Natural killer cell (primary cell): Measurements from ENCODE around the gene NRXN3. TPM values are rescaled to one million over a fixed set of nuclear protein-coding genes. Genes with fewer than 3 reads are reported as not detected.

ENCODE experiments used
- ATAC-seq, 3 donors: fragments of 150-1000 bp in 2 of 3; fragments of 200-7000 bp in 1 of 3; cut with Tn5 transposase; 1 replicate in 1 of 3; 2 replicates in 2 of 3; pipeline ENCODE4 v1.10.0; 2021; ENCODE audit warnings: mild to moderate bottlenecking in 2 of 3, moderate library complexity in 2 of 3
- DNase-seq, 2 donors: peaks; one replicate each; pipeline versions ENCODE4 v3.0.0 to v3.0.0-alpha.2; 2013 to 2021; ENCODE audit warnings: mixed read lengths in 1 of 2
- H3K27ac ChIP-seq: one replicate; pipeline ENCODE4 v1.5.1; 2013; ENCODE audit warnings: mild to moderate bottlenecking, low read length
- H3K27me3 ChIP-seq: one replicate; pipeline ENCODE4 v1.6.1; 2013; ENCODE audit warnings: low read length; ENCODE audit not compliant: control insufficient read depth, insufficient read depth
- H3K36me3 ChIP-seq: one replicate; pipeline ENCODE4 v1.6.1; 2013; ENCODE audit warnings: low read length; ENCODE audit not compliant: control insufficient read depth, insufficient read depth
- H3K4me1 ChIP-seq: one replicate; pipeline ENCODE4 v1.6.1; 2013; ENCODE audit warnings: low read length; ENCODE audit not compliant: control insufficient read depth, insufficient read depth
- H3K4me3 ChIP-seq: one replicate; pipeline ENCODE4 v1.5.1; 2013; ENCODE audit warnings: low read length
- H3K9me3 ChIP-seq: one replicate; pipeline ENCODE4 v1.6.1; 2013; ENCODE audit warnings: low read length; ENCODE audit not compliant: control insufficient read depth, insufficient read depth
- H3K27ac Mint-ChIP-seq, 2 donors: one replicate each; pipeline ENCODE4 v1.8.0; 2022; ENCODE audit warnings: mild to moderate bottlenecking in 2 of 2, mixed read lengths in 2 of 2, moderate library complexity in 1 of 2
- H3K27me3 Mint-ChIP-seq, 2 donors: one replicate each; pipeline ENCODE4 v1.8.0; 2022; ENCODE audit warnings: low read depth in 2 of 2, mixed read lengths in 2 of 2
- H3K36me3 Mint-ChIP-seq: one replicate; pipeline ENCODE4 v1.8.0; 2022; ENCODE audit warnings: mixed read lengths
- H3K4me1 Mint-ChIP-seq, 2 donors: one replicate each; pipeline ENCODE4 v1.8.0; 2022; ENCODE audit warnings: mixed read lengths in 2 of 2
- H3K4me3 Mint-ChIP-seq: one replicate; pipeline ENCODE4 v1.8.0; 2022; ENCODE audit warnings: mild to moderate bottlenecking, moderate library complexity, mixed read lengths
- H3K9me3 Mint-ChIP-seq, 2 donors: one replicate each; pipeline ENCODE4 v1.8.0; 2022; ENCODE audit warnings: mixed read lengths in 2 of 2
- WGBS: methylation state at CpG from one replicate; pipeline ENCODE4 v1.1.7; 2013; ENCODE audit warnings: missing lambda C conversion rate; ENCODE audit not compliant: insufficient coverage; 5-methylcytosine and 5-hydroxymethylcytosine counted together
- intact Hi-C: fragments of 100-400 bp; cut with micrococcal nuclease; formaldehyde crosslinking; loops from one replicate; pipeline ENCODE4 v1.14.2; 2022
- total RNA-seq, 4 donors: library from RNA; stranded (reverse); fragments of 120-200 nt in 1 of 4; gene quantifications; one replicate each; pipeline versions ENCODE4 v1.2.3 to v1.2.4, GENCODE V29; 2013 to 2022
- TF ChIP-seq, protein P1 (sequence below): fragments of 200-600 bp; IDR thresholded peaks from one replicate; pipeline ENCODE4 v1.8.0; 2022; ENCODE audit warnings: antibody characterized with exemption

Gene NRXN3
- total RNA-seq, 3 donors from 2014 or later (not counting 1 experiment from before 2014, with no cell fraction given): not detected

DNA sequence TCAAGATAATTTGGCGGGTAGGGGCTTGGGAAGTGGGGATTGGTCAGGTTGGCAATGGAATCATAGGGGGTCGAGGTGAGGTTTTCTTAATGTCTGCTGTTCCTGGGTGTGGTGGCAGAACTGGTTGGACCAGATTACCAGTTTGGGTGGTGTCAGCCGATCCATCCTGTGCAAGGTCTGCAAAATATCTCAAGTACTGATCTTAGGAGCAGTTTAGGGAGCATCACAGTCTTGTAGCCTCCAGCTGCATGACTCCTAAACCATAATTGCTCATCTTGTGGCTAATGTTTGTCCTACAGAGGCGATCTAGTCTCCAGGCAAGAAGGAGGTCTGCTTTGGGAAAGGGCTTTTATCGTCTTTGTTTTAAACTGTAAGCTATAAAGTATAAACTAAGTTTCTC is 1172.8 kb downstream of the NRXN3 start:
- intact Hi-C loops: no loop called here
- no peaks in the 10 kb centered on the region for H3K36me3 ChIP-seq
- no peak for ATAC-seq
- Mint-ChIP-seq H3K36me3 (no peaks in the 10 kb centered on the region), H3K4me1 (no peaks in the 10 kb centered on the region), H3K9me3 (peaks cover 6 to 8% of the 10 kb centered on the region in 2 donors), H3K27me3 (no peaks in the 10 kb centered on the region), H3K27ac (no peak overlapping the region), H3K4me3 (no peak overlapping the region)
- no peaks in the 10 kb centered on the region for H3K4me1 ChIP-seq
- H3K27me3 ChIP-seq: no peaks in the 10 kb centered on the region
- H3K9me3 ChIP-seq: peaks cover 6% of the 10 kb centered on the region
- H3K27ac ChIP-seq: no peak overlapping the region
- TF ChIP-seq, protein P1, sequence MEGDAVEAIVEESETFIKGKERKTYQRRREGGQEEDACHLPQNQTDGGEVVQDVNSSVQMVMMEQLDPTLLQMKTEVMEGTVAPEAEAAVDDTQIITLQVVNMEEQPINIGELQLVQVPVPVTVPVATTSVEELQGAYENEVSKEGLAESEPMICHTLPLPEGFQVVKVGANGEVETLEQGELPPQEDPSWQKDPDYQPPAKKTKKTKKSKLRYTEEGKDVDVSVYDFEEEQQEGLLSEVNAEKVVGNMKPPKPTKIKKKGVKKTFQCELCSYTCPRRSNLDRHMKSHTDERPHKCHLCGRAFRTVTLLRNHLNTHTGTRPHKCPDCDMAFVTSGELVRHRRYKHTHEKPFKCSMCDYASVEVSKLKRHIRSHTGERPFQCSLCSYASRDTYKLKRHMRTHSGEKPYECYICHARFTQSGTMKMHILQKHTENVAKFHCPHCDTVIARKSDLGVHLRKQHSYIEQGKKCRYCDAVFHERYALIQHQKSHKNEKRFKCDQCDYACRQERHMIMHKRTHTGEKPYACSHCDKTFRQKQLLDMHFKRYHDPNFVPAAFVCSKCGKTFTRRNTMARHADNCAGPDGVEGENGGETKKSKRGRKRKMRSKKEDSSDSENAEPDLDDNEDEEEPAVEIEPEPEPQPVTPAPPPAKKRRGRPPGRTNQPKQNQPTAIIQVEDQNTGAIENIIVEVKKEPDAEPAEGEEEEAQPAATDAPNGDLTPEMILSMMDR: no peak
- no peak for DNase-seq
- no peak overlapping the region for H3K4me3 ChIP-seq
- WGBS: 77% methylated on average over 4 of the region's 5 CpGs

- ATAC-seq: no peak
- Mint-ChIP-seq H3K4me1 (no peaks in the 10 kb centered on the region), H3K27me3 (no peaks in the 10 kb centered on the region), H3K27ac (no peak overlapping the region), H3K4me3 (no peak overlapping the region), H3K9me3 (peaks cover 2 to 3% of the 10 kb centered on the region in 2 donors), H3K36me3 (no peaks in the 10 kb centered on the region)
- Histone ChIP-seq H3K9me3 (no peaks in the 10 kb centered on the region), H3K4me3 (no peak overlapping the region), H3K36me3 (no peaks in the 10 kb centered on the region), H3K4me1 (no peaks in the 10 kb centered on the region), H3K27me3 (no peaks in the 10 kb centered on the region), H3K27ac (no peak overlapping the region)
- 89% methylated on average over 3 of the region's 3 CpGs for WGBS
- no peak for DNase-seq
- TF ChIP-seq, protein P1: no peak
- intact Hi-C loops: no loop called here
These were observed 1180.8 kb downstream of the NRXN3 start for GRCh38 chr14:79351011-79351410.

DNA sequence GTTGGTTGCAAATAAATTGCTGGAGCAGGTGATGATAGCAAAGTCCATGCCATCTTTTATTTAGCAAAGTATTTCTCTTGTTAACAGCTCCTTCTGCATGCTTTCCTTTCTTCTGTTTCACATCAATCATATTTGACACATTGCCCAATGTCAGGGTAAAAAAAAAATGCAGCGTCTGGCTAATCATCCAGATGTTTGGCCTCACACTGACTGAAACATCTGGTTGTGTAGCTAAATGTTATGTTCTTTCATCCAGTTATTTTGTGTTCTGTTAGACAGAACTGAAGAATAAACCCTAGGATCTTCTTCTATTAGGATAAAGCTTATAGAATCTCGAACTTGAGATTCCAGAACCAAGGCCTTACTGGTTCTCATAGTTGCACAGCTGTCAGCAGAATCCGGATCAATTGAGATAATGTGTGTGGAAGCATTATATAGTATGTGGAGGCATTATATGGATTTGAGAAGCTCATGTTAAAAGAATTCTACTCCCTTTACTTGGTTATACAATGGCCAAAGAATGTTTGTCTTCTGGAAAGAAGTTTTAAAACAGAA is 1182.0 kb downstream of the NRXN3 start:
- no peak overlapping the region for H3K4me3 ChIP-seq
- Mint-ChIP-seq H3K4me1 (no peaks in the 10 kb centered on the region), H3K4me3 (no peak overlapping the region), H3K9me3 (peaks cover 0 to 2% of the 10 kb centered on the region in 2 donors), H3K27me3 (no peaks in the 10 kb centered on the region), H3K27ac (no peak overlapping the region), H3K36me3 (no peaks in the 10 kb centered on the region)
- H3K27ac ChIP-seq: no peak overlapping the region
- no peaks in the 10 kb centered on the region for H3K4me1 ChIP-seq
- no peaks in the 10 kb centered on the region for H3K9me3 ChIP-seq
- ATAC-seq: no peak
- WGBS: 68% methylated on average over 3 of the region's 3 CpGs
- intact Hi-C loops: no loop called here
- H3K27me3 ChIP-seq: no peaks in the 10 kb centered on the region
- H3K36me3 ChIP-seq: no peaks in the 10 kb centered on the region
- no peak for DNase-seq
- TF ChIP-seq, protein P1: no peak

GRCh38 chr14:79354336-79354735 is 1184.2 kb downstream of the NRXN3 start:
- no peak for ATAC-seq
- WGBS: no CpG with 5 or more reads among the region's 1 CpG
- no peak for DNase-seq
- Mint-ChIP-seq H3K27ac (no peak overlapping the region), H3K4me1 (no peaks in the 10 kb centered on the region), H3K36me3 (no peaks in the 10 kb centered on the region), H3K9me3 (peaks cover 0 to 3% of the 10 kb centered on the region in 2 donors), H3K4me3 (no peak overlapping the region), H3K27me3 (no peaks in the 10 kb centered on the region)
- no peaks in the 10 kb centered on the region for H3K4me1 ChIP-seq
- intact Hi-C loops: no loop called here
- no peaks in the 10 kb centered on the region for H3K9me3 ChIP-seq
- H3K27ac ChIP-seq: no peak overlapping the region
- no peak overlapping the region for H3K4me3 ChIP-seq
- no peaks in the 10 kb centered on the region for H3K36me3 ChIP-seq
- no peaks in the 10 kb centered on the region for H3K27me3 ChIP-seq
- TF ChIP-seq, protein P1: no peak
